ENCODE data around the gene MAEL.

DNA sequence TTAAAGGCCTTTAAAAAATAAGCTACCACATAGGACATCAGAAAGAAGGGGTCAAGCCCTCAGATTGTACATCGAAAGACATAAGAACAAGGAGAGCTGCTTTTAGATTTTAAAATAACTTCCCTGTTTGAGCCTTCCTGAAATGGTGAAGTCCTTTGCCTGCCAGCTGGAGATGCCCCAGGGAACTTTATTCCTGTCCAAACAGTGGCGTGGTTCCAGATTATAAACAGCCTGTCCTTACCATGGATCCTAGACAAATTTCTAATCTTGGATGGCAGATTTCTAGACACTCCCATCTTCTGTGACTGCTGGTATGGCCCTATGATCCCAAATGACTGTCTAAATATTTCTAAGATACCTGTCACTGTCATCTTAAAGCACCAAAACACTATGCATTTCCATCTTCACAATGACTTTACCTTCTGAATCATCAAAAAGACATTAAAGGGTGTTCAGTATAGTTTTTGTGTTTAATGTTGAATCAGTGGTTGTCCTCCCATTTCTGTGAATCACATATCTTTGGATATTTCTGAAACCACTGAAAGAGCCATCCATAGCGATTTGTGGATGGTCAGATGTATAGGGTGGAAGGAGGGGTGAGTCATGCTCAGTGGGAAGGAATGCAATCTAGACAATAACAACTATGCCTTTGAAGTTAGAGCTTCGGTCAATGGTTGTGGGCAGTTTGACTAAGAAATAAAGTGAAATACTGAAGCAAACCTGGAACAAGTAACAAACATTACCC lies 36.9 kb upstream of the MAEL start:
- TF ChIP-seq, protein P1, sequence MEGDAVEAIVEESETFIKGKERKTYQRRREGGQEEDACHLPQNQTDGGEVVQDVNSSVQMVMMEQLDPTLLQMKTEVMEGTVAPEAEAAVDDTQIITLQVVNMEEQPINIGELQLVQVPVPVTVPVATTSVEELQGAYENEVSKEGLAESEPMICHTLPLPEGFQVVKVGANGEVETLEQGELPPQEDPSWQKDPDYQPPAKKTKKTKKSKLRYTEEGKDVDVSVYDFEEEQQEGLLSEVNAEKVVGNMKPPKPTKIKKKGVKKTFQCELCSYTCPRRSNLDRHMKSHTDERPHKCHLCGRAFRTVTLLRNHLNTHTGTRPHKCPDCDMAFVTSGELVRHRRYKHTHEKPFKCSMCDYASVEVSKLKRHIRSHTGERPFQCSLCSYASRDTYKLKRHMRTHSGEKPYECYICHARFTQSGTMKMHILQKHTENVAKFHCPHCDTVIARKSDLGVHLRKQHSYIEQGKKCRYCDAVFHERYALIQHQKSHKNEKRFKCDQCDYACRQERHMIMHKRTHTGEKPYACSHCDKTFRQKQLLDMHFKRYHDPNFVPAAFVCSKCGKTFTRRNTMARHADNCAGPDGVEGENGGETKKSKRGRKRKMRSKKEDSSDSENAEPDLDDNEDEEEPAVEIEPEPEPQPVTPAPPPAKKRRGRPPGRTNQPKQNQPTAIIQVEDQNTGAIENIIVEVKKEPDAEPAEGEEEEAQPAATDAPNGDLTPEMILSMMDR (conservative IDR thresholded peaks at IDR 0.05; ENCODE audit: low read depth in 2 of 2), result no peak
- TF ChIP-seq EZH2phosphoT487 (IDR thresholded peaks at IDR 0.05; ENCODE audit: unreplicated experiment) (no peak), POLR2AphosphoS5 (IDR thresholded peaks at IDR 0.05; ENCODE audit: low read depth) (no peak), JUNB (IDR thresholded peaks at IDR 0.05; ENCODE audit: unreplicated experiment) (no peak), EZH2 (IDR thresholded peaks at IDR 0.05; ENCODE audit: low read depth, unreplicated experiment) (no peak)
